OCI-LY3 (cell line): ENCODE measurements around the gene GDPD5.

Experiments used
- EZH2phosphoT487 ChIP-seq: fragments of 200-600 bp; shearing (Covaris generic); IDR thresholded peaks from 2 replicates; pipeline ENCODE4 v1.6.1; 2018; ENCODE audit warnings: antibody characterized with exemption, mixed run types, low read depth
- TF ChIP-seq, protein P1 (sequence below): fragments of 200-600, 300-600 bp; sonication (generic); IDR thresholded peaks from 2 replicates; pipeline ENCODE4 v1.5.1; 2014; ENCODE audit warnings: antibody characterized with exemption, low read length, low read depth

DNA sequence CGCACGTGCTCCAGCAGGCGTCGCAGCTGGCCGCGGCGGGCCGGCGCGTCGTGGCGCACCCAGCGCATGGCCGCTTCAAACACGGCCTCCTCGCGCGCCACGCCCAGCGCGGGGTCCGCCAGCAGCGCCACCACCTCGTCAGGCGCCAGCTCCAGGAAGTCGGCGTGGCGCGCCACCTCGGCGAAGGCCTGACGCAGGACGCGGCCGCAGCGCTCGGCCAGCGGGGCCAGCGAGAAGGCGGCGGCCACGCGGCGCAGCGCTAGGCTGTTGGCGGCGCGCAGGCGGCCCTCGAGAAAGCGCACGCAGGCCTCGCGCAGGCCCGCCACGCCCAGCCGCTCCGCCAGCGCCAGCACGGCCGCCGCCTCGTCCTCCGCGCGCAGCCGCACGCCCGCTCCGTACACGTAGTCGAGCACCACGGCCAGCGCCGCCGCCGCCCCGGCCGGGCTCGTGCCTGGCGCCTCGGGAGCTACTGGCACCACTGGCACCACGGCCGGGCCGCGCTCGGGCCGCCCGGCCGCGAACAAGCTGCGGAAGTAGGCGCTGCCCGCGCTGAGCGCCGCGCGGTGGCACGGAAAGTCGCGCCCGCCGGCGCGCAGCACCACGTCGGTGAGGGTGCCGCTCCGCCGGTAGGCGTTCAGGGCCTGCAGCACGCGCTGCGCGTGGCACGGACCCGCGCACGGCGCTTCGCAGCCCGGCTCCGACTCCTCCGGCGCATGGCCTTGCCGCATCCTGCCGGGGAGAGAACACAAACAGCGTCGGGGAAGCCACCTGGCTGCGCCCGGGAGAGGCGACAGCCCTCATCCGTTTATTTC lies 95.6 kb downstream of the GDPD5 start:
- TF ChIP-seq, protein P1, sequence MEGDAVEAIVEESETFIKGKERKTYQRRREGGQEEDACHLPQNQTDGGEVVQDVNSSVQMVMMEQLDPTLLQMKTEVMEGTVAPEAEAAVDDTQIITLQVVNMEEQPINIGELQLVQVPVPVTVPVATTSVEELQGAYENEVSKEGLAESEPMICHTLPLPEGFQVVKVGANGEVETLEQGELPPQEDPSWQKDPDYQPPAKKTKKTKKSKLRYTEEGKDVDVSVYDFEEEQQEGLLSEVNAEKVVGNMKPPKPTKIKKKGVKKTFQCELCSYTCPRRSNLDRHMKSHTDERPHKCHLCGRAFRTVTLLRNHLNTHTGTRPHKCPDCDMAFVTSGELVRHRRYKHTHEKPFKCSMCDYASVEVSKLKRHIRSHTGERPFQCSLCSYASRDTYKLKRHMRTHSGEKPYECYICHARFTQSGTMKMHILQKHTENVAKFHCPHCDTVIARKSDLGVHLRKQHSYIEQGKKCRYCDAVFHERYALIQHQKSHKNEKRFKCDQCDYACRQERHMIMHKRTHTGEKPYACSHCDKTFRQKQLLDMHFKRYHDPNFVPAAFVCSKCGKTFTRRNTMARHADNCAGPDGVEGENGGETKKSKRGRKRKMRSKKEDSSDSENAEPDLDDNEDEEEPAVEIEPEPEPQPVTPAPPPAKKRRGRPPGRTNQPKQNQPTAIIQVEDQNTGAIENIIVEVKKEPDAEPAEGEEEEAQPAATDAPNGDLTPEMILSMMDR: no peak
- no peak for TF ChIP-seq EZH2phosphoT487
